ENCODE results near the gene FOXA1. TPM values are rescaled to one million over a fixed set of nuclear protein-coding genes. Genes with fewer than 3 reads are reported as not detected.

Gene FOXA1
- total and polyA plus RNA-seq, 2 donors (not counting 1 experiment from before 2014, with no cell fraction given), result under 0.01 to 0.03 TPM

DNA sequence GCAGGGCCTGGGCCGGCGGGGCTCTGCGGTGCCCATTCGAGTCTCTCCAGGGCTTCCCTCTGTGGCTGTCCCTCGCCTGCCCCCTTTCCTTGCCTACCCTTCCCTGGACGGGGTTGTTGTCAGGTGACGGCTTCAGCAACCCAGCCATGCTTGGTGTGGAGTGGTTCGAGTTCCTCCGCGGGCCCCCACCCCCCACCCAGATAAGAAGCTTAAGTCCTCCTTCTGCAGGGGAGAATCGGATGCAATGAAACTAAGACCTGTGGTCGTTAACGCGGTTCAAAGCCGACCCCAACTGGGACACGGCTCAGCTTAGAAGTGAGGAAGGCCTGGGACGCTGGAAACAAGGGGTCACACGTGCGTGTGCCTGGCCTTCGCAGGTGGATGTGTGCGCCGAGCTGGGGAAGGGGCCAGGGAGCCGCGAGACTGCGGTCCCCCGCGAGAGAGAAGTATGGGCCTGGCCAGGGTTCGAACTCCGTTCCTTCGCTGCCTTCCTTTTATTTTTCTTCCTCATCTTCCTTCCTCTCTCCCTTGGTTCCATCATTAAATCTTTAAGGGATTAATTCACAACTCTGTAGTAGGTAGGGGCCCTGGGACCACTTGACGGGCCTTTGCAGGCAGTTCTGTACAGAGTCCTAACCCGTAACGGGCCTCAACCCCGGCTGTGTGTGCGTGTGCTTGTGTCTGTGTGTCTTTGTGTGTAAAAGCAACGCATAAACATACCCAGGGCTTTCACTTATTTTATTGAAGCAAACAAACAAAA is 3.9 kb upstream of the FOXA1 start:
- peaks cover 83% of the 10 kb centered on the region for H3K27me3 ChIP-seq (ENCODE audit: control insufficient read depth, insufficient read depth, low read length)
- H3K36me3 ChIP-seq (ENCODE audit: control insufficient read depth, insufficient read depth, low read length), result no peaks in the 10 kb centered on the region
- H4K20me1 ChIP-seq (ENCODE audit: control insufficient read depth, extremely low read depth, insufficient read depth, low read length), result no peaks in the 10 kb centered on the region
- H2AFZ ChIP-seq (ENCODE audit: low read length), result no peak overlapping the region
- H3K9ac ChIP-seq (ENCODE audit: insufficient read depth, low read length), result no peak overlapping the region
- no peak for DNase-seq (ENCODE audit: low read depth in 2 of 2)
- H3K4me2 ChIP-seq (ENCODE audit: extremely low read depth, insufficient read depth, low read length), result no peak overlapping the region
- no peak overlapping the region for H3K4me3 ChIP-seq (replicated peaks in 1 of 4; ENCODE audit: control extremely low read depth in 1 of 4, insufficient read depth in 1 of 4, low read depth in 3 of 4, low read length in 4 of 4)
- H3K27ac ChIP-seq (ENCODE audit: insufficient read depth, low read length), result no peak overlapping the region
- TF ChIP-seq EZH2 (IDR thresholded peaks at IDR 0.05; ENCODE audit: low read length, missing control alignments), result peak; percentile 15
- TF ChIP-seq, protein P1, sequence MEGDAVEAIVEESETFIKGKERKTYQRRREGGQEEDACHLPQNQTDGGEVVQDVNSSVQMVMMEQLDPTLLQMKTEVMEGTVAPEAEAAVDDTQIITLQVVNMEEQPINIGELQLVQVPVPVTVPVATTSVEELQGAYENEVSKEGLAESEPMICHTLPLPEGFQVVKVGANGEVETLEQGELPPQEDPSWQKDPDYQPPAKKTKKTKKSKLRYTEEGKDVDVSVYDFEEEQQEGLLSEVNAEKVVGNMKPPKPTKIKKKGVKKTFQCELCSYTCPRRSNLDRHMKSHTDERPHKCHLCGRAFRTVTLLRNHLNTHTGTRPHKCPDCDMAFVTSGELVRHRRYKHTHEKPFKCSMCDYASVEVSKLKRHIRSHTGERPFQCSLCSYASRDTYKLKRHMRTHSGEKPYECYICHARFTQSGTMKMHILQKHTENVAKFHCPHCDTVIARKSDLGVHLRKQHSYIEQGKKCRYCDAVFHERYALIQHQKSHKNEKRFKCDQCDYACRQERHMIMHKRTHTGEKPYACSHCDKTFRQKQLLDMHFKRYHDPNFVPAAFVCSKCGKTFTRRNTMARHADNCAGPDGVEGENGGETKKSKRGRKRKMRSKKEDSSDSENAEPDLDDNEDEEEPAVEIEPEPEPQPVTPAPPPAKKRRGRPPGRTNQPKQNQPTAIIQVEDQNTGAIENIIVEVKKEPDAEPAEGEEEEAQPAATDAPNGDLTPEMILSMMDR (conservative IDR thresholded peaks at IDR 0.05 in 1 of 2, IDR thresholded peaks at IDR 0.05 in 1 of 2; ENCODE audit: low read depth in 1 of 2, low read length in 2 of 2), result no peak
- H3K9me3 ChIP-seq (ENCODE audit: control insufficient read depth, insufficient read depth, low read depth, low read length), result no peaks in the 10 kb centered on the region
- H3K79me2 ChIP-seq (ENCODE audit: control insufficient read depth, insufficient read depth, low read length), result no peaks in the 10 kb centered on the region
- H3K4me1 ChIP-seq (ENCODE audit: control insufficient read depth, extremely low read depth, insufficient read depth, low read length), result no peaks in the 10 kb centered on the region

DNA sequence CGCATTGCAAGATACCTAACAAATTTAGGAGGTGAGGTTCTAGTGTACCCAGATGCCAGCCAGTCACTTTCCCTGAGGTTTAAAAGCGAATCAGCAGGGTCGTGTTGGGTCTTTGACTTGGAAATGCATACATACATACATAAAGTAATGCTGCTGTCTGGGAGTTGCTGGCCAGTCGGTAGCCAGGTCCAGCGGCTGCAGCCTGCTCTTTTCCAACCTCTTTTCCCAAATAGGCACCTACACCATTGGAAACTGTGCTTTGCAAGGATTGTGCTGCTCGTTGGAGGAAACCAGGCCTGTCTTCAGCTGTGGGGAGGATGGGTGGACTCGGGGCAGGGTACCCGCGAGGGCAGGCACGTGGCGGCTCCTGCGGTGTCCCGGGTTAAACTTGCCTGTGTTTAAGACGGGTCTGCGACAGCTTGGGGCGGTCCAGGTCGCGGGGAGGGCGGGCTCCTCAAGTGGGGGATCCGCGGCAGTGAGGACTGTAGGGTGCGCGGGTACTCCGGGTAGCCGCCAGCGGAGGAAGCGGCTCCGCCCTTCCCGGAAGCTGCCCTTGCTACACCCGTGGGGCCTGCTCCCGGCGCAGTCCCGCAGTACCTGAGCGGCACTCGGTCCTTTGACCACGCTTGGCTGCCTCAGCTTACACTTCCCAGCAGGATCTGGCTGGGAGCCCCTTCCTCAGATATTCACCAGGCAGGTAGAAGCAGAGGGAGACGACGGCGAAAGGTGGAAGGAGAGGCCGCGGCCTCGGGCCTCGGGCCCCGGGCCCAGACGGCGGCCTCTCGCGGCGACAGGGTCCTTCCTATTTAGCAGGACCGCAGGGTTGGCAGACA is 3.1 kb upstream of the FOXA1 start:
- H3K9me3 ChIP-seq (ENCODE audit: control insufficient read depth, insufficient read depth, low read depth, low read length), result no peaks in the 10 kb centered on the region
- H3K9ac ChIP-seq (ENCODE audit: insufficient read depth, low read length), result no peak overlapping the region
- H2AFZ ChIP-seq (ENCODE audit: low read length), result no peak overlapping the region
- peak; percentile 78 for TF ChIP-seq EZH2 (IDR thresholded peaks at IDR 0.05; ENCODE audit: low read length, missing control alignments)
- TF ChIP-seq, protein P1 (conservative IDR thresholded peaks at IDR 0.05 in 1 of 2, IDR thresholded peaks at IDR 0.05 in 1 of 2; ENCODE audit: low read depth in 1 of 2, low read length in 2 of 2), result no peak
- H3K27me3 ChIP-seq (ENCODE audit: control insufficient read depth, insufficient read depth, low read length), result peaks cover 80% of the 10 kb centered on the region
- H3K27ac ChIP-seq (ENCODE audit: insufficient read depth, low read length), result no peak overlapping the region
- no peak for DNase-seq (ENCODE audit: low read depth in 2 of 2)
- peak overlapping the region in 1 of 4 experiments; percentile 17 for H3K4me3 ChIP-seq (replicated peaks in 1 of 4; ENCODE audit: control extremely low read depth in 1 of 4, insufficient read depth in 1 of 4, low read depth in 3 of 4, low read length in 4 of 4)
- H3K36me3 ChIP-seq (ENCODE audit: control insufficient read depth, insufficient read depth, low read length), result no peaks in the 10 kb centered on the region
- H4K20me1 ChIP-seq (ENCODE audit: control insufficient read depth, extremely low read depth, insufficient read depth, low read length), result no peaks in the 10 kb centered on the region
- no peaks in the 10 kb centered on the region for H3K79me2 ChIP-seq (ENCODE audit: control insufficient read depth, insufficient read depth, low read length)
- no peak overlapping the region for H3K4me2 ChIP-seq (ENCODE audit: extremely low read depth, insufficient read depth, low read length)
- no peaks in the 10 kb centered on the region for H3K4me1 ChIP-seq (ENCODE audit: control insufficient read depth, extremely low read depth, insufficient read depth, low read length)

DNA sequence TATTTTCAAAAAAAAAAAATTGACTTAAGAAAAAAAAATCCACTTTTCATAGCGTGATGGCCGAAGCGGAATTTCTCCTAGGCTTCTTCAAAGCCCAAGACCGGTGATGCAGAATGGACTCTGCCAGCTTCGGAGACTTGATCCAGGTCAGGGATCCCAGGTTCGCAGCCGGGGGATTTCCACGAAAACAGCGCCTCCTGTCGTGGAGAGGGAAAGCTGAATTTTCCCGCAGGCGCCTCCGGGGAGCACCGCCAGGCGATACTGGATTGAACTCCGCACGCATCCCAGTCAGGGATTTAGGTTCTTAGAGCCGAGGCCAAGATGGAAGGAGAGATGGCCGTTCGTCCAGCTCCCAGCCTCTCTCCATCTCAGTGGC is 2.5 kb upstream of the FOXA1 start:
- no peak overlapping the region for H3K4me2 ChIP-seq (ENCODE audit: extremely low read depth, insufficient read depth, low read length)
- no peak overlapping the region for H3K9ac ChIP-seq (ENCODE audit: insufficient read depth, low read length)
- no peaks in the 10 kb centered on the region for H3K79me2 ChIP-seq (ENCODE audit: control insufficient read depth, insufficient read depth, low read length)
- no peaks in the 10 kb centered on the region for H3K4me1 ChIP-seq (ENCODE audit: control insufficient read depth, extremely low read depth, insufficient read depth, low read length)
- H3K36me3 ChIP-seq (ENCODE audit: control insufficient read depth, insufficient read depth, low read length), result no peaks in the 10 kb centered on the region
- peaks cover 80% of the 10 kb centered on the region for H3K27me3 ChIP-seq (ENCODE audit: control insufficient read depth, insufficient read depth, low read length)
- H3K4me3 ChIP-seq (replicated peaks in 1 of 4; ENCODE audit: control extremely low read depth in 1 of 4, insufficient read depth in 1 of 4, low read depth in 3 of 4, low read length in 4 of 4), result no peak overlapping the region
- H3K27ac ChIP-seq (ENCODE audit: insufficient read depth, low read length), result no peak overlapping the region
- no peaks in the 10 kb centered on the region for H3K9me3 ChIP-seq (ENCODE audit: control insufficient read depth, insufficient read depth, low read depth, low read length)
- H4K20me1 ChIP-seq (ENCODE audit: control insufficient read depth, extremely low read depth, insufficient read depth, low read length), result no peaks in the 10 kb centered on the region
- no peak for DNase-seq (ENCODE audit: low read depth in 2 of 2)
- H2AFZ ChIP-seq (ENCODE audit: low read length), result no peak overlapping the region
- peak; percentile 83 for TF ChIP-seq EZH2 (IDR thresholded peaks at IDR 0.05; ENCODE audit: low read length, missing control alignments)
- TF ChIP-seq, protein P1 (conservative IDR thresholded peaks at IDR 0.05 in 1 of 2, IDR thresholded peaks at IDR 0.05 in 1 of 2; ENCODE audit: low read depth in 1 of 2, low read length in 2 of 2), result peak; percentile 43 to 59
